K562 (cell line): ENCODE data around the gene JAM2. TPM values are rescaled to one million over a fixed set of nuclear protein-coding genes. Genes with fewer than 3 reads are reported as not detected.

ENCODE experiments used
- BRD9 ChIP-seq: fragments of 450-650 bp; IDR thresholded peaks from 2 replicates; pipeline ENCODE4 v1.6.1; 2018; ENCODE audit warnings: low read depth; ENCODE audit not compliant: partially characterized antibody
- CREBBP ChIP-seq: IDR thresholded peaks from one replicate; pipeline ENCODE4 v1.6.1; 2012; ENCODE audit warnings: low read depth, mild to moderate bottlenecking, control low read depth, inconsistent platforms, low read length
- FOS ChIP-seq: IDR thresholded peaks from 3 replicates; pipeline ENCODE4 v1.6.1; 2011; ENCODE audit not compliant: insufficient read length; ENCODE audit errors: extremely low read depth
- HDAC1 ChIP-seq, 2 experiments: fragments of 450-650 bp; IDR thresholded peaks; 2 replicates each; pipeline ENCODE4 v1.6.1; 2016 to 2017; ENCODE audit warnings: inconsistent platforms in 1 of 2, mild to moderate bottlenecking in 1 of 2, moderate library complexity in 1 of 2
- HDAC2 ChIP-seq: fragments of 450-650 bp; IDR thresholded peaks from 2 replicates; pipeline ENCODE4 v1.6.1; 2016; ENCODE audit warnings: mild to moderate bottlenecking
- HNRNPH1 ChIP-seq: fragments of 200-400 bp; formaldehyde crosslinking; optimal IDR thresholded peaks from 2 replicates; pipeline ENCODE3; 2017; ENCODE audit warnings: low read depth, mild to moderate bottlenecking, low read length, moderate library complexity
- L3MBTL2 ChIP-seq: fragments of 450-650 bp; IDR thresholded peaks from 2 replicates; pipeline ENCODE4 v1.6.1; 2016; ENCODE audit warnings: mild to moderate bottlenecking, moderate library complexity
- MCM2 ChIP-seq: fragments of 450-650 bp; IDR thresholded peaks from 2 replicates; pipeline ENCODE4 v1.6.1; 2017; ENCODE audit warnings: low read depth, mild to moderate bottlenecking
- PHB ChIP-seq: fragments of 250-450 bp; sonication (Bioruptor Pico); IDR thresholded peaks from 2 replicates; pipeline ENCODE4 v1.5.0; 2021
- POLR2H ChIP-seq: IDR thresholded peaks from 2 replicates; pipeline ENCODE4 v1.6.1; 2016; ENCODE audit warnings: missing genetic modification characterization, low read depth, mild to moderate bottlenecking, control low read depth, missing compliant biosample characterization, moderate library complexity
- POU5F1 ChIP-seq: fragments of 150-350 bp; IDR thresholded peaks from 2 replicates; pipeline ENCODE4 v1.6.1; 2014; ENCODE audit warnings: borderline replicate concordance, low read length, low read depth, mild to moderate bottlenecking; ENCODE audit not compliant: partially characterized antibody
- SAFB2 ChIP-seq: fragments of 200-400 bp; formaldehyde crosslinking; IDR thresholded peaks from 2 replicates; pipeline ENCODE4 v1.6.1; 2018; ENCODE audit warnings: borderline replicate concordance, low read length, low read depth, moderate library complexity; ENCODE audit not compliant: severe bottlenecking
- SREBF2 ChIP-seq: sonication (generic); formaldehyde crosslinking; IDR thresholded peaks from 2 replicates; pipeline ENCODE4 v1.4.0; 2020; ENCODE audit warnings: mild to moderate bottlenecking, missing genetic modification reagents
- ZBTB43 ChIP-seq: sonication (generic); formaldehyde crosslinking; IDR thresholded peaks from 2 replicates; pipeline ENCODE4 v1.8.0; 2023; ENCODE audit warnings: mild to moderate bottlenecking, missing genetic modification reagents
- ZNF431 ChIP-seq: sonication (generic); formaldehyde crosslinking; IDR thresholded peaks from 2 replicates; pipeline ENCODE4 v1.8.0; 2022; ENCODE audit warnings: mild to moderate bottlenecking, missing genetic modification reagents
- ZNF511 ChIP-seq: sonication (generic); formaldehyde crosslinking; IDR thresholded peaks from 2 replicates; pipeline ENCODE4 v1.8.0; 2022; ENCODE audit warnings: mild to moderate bottlenecking, missing genetic modification reagents
- polyA plus RNA-seq, 8 experiments: library from polyadenylated mRNA; depleted of rRNA in 4 of 8; stranded (reverse) in 5 of 8; unstranded in 3 of 8; fragments of >200 nt; fragmentation: Nextera tagmentation in 2 of 8; fragmentation: Illumina TruSeq in 1 of 8; extraction: Ambion mirVana in 2 of 8; extraction: Trizol in 1 of 8; gene quantifications; 2 replicates each; pipeline versions ENCODE4 v1.2.1 to v1.2.3, GENCODE V29; 2011 to 2014; ENCODE audit warnings: inconsistent platforms in 1 of 8, missing spikeins in 1 of 8
- total RNA-seq, 7 experiments: library from RNA; depleted of rRNA in 6 of 7; stranded (reverse); fragments of >200 nt in 6 of 7; fragmentation: Illumina TruSeq in 2 of 7; extraction: Trizol in 2 of 7; gene quantifications; 2 replicates each; pipeline versions ENCODE4 v1.2.1 to v1.2.3, GENCODE V29; 2011 to 2021; ENCODE audit warnings: low replicate concordance in 1 of 7
- TF ChIP-seq, protein P1 (sequence below): fragments of 150-350 bp; IDR thresholded peaks from 2 replicates; pipeline ENCODE4 v1.6.1; 2014; ENCODE audit warnings: low read depth, mild to moderate bottlenecking, low read length, borderline replicate concordance
- TF ChIP-seq, protein P2 (sequence below), 2 experiments: fragments of 450-650 bp in 1 of 2; IDR thresholded peaks; 2 replicates each; pipeline ENCODE4 v1.6.1; 2011 to 2017; ENCODE audit warnings: low read depth in 2 of 2, antibody characterized with exemption in 1 of 2, borderline replicate concordance in 1 of 2, low read length in 1 of 2, mild to moderate bottlenecking in 1 of 2, mixed read lengths in 1 of 2; ENCODE audit not compliant: control insufficient read depth in 1 of 2

JAM2 gene
- total and polyA plus RNA-seq, 9 of the 15 experiments (the other 6 are each of a cell fraction or from before 2014, with no cell fraction given) = 0.03 to 0.08 (median 0.07) TPM; not detected in 6

DNA sequence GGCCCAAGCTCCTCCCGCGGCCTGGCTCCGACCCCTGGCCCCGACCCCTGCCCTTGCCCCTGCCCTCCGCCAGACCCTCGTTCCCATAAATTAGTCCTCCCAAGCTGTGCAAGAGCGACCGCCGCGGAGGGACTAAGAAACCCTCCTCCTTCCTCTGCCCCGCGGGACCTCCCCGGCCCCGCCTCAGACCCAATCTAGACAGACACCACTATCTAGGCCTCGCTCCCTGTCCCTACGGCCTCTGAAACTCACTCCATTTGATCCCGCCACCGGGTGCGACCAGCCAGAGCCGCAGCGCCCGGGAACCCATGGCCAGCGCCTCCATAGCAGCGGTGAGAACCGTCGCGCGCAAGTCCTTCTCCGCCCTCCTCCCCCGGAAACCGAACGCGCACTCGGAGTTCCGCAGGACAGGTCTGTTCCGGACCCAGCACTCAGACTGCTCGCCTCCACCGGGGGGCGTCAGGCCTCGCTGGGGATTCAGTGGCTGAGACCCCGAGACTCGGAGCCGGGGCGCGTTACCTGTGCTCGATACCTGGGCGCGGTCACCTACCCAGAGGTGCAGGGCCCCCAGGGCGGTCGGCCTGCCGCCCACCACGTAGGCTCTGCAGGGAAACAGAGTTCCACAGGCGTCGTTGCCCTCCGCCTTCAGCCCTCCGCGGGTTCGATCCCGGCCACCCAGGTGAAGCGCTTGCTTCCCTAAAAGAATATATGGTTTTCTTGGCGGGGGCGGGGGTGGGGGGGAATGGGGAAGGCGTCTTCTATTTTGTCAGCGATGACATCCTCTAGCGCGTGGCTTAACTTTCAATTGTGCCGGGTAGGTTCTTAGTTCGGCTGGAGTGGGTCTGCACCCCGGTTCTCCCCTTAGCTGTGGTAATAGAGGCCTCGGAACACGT is 31.7 kb upstream of the JAM2 start, which contains the start of gene MRPL39 (continued):
- TF ChIP-seq ZNF511 (CRISPR knock-in tag) (peak; percentile 84; the same call in 1 of the 2 replicates), HDAC2 (peak; percentile 73; the same call in 1 of the 2 replicates), FOS (no peak), ZBTB43 (no peak), ZNF431 (CRISPR knock-in tag) (0 out of 2 replicates have a peak, but pooled peaks have one; percentile 17), CREBBP (no peak), POLR2H (tag) (peak; percentile 57; the same call in 1 of the 2 replicates), MCM2 (no peak), SREBF2 (CRISPR knock-in tag) (no peak), SAFB2 (no peak), HDAC1 (IDR thresholded peaks at IDR 0.05) (peak; percentile 74 to 88; a peak in 2 of 4 replicates), BRD9 (no peak), POU5F1 (no peak), HNRNPH1 (no peak), PHB (no peak), L3MBTL2 (peak; percentile 85)
- TF ChIP-seq, protein P1, sequence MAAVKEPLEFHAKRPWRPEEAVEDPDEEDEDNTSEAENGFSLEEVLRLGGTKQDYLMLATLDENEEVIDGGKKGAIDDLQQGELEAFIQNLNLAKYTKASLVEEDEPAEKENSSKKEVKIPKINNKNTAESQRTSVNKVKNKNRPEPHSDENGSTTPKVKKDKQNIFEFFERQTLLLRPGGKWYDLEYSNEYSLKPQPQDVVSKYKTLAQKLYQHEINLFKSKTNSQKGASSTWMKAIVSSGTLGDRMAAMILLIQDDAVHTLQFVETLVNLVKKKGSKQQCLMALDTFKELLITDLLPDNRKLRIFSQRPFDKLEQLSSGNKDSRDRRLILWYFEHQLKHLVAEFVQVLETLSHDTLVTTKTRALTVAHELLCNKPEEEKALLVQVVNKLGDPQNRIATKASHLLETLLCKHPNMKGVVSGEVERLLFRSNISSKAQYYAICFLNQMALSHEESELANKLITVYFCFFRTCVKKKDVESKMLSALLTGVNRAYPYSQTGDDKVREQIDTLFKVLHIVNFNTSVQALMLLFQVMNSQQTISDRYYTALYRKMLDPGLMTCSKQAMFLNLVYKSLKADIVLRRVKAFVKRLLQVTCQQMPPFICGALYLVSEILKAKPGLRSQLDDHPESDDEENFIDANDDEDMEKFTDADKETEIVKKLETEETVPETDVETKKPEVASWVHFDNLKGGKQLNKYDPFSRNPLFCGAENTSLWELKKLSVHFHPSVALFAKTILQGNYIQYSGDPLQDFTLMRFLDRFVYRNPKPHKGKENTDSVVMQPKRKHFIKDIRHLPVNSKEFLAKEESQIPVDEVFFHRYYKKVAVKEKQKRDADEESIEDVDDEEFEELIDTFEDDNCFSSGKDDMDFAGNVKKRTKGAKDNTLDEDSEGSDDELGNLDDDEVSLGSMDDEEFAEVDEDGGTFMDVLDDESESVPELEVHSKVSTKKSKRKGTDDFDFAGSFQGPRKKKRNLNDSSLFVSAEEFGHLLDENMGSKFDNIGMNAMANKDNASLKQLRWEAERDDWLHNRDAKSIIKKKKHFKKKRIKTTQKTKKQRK = no peak
- TF ChIP-seq, protein P2, sequence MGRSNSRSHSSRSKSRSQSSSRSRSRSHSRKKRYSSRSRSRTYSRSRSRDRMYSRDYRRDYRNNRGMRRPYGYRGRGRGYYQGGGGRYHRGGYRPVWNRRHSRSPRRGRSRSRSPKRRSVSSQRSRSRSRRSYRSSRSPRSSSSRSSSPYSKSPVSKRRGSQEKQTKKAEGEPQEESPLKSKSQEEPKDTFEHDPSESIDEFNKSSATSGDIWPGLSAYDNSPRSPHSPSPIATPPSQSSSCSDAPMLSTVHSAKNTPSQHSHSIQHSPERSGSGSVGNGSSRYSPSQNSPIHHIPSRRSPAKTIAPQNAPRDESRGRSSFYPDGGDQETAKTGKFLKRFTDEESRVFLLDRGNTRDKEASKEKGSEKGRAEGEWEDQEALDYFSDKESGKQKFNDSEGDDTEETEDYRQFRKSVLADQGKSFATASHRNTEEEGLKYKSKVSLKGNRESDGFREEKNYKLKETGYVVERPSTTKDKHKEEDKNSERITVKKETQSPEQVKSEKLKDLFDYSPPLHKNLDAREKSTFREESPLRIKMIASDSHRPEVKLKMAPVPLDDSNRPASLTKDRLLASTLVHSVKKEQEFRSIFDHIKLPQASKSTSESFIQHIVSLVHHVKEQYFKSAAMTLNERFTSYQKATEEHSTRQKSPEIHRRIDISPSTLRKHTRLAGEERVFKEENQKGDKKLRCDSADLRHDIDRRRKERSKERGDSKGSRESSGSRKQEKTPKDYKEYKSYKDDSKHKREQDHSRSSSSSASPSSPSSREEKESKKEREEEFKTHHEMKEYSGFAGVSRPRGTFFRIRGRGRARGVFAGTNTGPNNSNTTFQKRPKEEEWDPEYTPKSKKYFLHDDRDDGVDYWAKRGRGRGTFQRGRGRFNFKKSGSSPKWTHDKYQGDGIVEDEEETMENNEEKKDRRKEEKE (IDR thresholded peaks at IDR 0.05; ENCODE audit: borderline replicate concordance in 1 of 2, control insufficient read depth in 1 of 2, low read depth in 2 of 2, low read length in 1 of 2) = peak in 1 of 2 experiments; percentile 86; a peak in 2 of 4 replicates
